ENCODE measurements around the gene GNB1L. TPM values are rescaled to one million over a fixed set of nuclear protein-coding genes. Genes with fewer than 3 reads are reported as not detected.

Gene GNB1L
- total and polyA plus RNA-seq, 9 of the 15 experiments (the other 6 are each of a cell fraction or from before 2014, with no cell fraction given), result 0.56 to 50.5 (median 10.2) TPM

DNA sequence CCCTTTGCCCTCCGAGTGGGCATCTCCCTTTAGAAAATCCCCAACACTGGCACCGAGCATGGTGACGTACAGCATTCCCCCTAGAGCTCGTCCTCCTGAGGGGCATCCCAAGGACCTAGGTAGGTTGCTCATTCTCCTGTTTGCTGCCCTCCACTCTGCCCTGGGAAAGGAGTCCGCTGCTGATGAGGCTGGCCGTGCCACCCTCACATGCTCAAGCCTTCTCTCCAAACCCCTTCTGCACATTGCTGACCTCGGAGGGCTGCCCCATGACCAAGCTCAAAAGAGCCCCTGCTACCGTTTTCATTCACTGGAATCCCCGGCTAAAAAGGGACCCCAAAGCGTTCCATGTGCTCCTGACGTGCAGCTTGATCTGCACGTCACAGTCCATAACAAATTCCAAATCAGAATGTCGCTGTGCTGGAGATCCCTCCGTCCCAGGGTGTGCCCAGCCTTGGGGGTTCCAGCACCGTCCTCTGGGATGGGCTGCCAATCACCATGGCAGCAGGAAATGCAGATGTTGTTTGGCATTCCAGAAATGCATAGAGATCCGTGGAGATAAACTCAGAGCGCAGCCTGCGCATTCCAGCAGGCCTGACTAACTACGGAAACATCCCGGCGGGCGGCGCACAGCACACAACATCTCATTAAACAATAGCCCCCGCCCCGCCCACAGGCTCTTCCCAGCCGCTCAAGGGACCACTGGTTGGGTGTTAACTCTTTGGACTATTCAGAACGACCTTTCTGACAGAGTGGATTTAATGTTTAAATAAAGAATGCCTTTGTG, 26.3 kb upstream of the GNB1L start (continued):
- TF ChIP-seq, protein P1, sequence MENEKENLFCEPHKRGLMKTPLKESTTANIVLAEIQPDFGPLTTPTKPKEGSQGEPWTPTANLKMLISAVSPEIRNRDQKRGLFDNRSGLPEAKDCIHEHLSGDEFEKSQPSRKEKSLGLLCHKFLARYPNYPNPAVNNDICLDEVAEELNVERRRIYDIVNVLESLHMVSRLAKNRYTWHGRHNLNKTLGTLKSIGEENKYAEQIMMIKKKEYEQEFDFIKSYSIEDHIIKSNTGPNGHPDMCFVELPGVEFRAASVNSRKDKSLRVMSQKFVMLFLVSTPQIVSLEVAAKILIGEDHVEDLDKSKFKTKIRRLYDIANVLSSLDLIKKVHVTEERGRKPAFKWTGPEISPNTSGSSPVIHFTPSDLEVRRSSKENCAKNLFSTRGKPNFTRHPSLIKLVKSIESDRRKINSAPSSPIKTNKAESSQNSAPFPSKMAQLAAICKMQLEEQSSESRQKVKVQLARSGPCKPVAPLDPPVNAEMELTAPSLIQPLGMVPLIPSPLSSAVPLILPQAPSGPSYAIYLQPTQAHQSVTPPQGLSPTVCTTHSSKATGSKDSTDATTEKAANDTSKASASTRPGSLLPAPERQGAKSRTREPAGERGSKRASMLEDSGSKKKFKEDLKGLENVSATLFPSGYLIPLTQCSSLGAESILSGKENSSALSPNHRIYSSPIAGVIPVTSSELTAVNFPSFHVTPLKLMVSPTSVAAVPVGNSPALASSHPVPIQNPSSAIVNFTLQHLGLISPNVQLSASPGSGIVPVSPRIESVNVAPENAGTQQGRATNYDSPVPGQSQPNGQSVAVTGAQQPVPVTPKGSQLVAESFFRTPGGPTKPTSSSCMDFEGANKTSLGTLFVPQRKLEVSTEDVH (IDR thresholded peaks at IDR 0.05; ENCODE audit: low read depth, partially characterized antibody), result no peak
- TF ChIP-seq FOXJ3 (CRISPR knock-in tag; IDR thresholded peaks at IDR 0.05) (no peak), CREBBP (IDR thresholded peaks at IDR 0.05; ENCODE audit: low read depth, low read length) (no peak), RBM15 (IDR thresholded peaks at IDR 0.05; ENCODE audit: insufficient read depth, low read length) (no peak), TSC22D4 (tag; IDR thresholded peaks at IDR 0.05) (no peak), ZNF184 (CRISPR knock-in tag; IDR thresholded peaks at IDR 0.05) (no peak), RAD21 (CRISPR knock-in tag; conservative IDR thresholded peaks at IDR 0.05 in 1 of 2, IDR thresholded peaks at IDR 0.05 in 1 of 2) (no peak), PYGO2 (tag; IDR thresholded peaks at IDR 0.05) (no peak), POLR2H (tag; IDR thresholded peaks at IDR 0.05; ENCODE audit: low read depth) (no peak), TFAM (CRISPR knock-in tag; conservative IDR thresholded peaks at IDR 0.05) (no peak), CTBP1 (IDR thresholded peaks at IDR 0.05; ENCODE audit: borderline replicate concordance) (peak; percentile 45; the same call in 1 of the 2 replicates), THRAP3 (IDR thresholded peaks at IDR 0.05; ENCODE audit: borderline replicate concordance) (no peak)
- TF ChIP-seq, protein P2, sequence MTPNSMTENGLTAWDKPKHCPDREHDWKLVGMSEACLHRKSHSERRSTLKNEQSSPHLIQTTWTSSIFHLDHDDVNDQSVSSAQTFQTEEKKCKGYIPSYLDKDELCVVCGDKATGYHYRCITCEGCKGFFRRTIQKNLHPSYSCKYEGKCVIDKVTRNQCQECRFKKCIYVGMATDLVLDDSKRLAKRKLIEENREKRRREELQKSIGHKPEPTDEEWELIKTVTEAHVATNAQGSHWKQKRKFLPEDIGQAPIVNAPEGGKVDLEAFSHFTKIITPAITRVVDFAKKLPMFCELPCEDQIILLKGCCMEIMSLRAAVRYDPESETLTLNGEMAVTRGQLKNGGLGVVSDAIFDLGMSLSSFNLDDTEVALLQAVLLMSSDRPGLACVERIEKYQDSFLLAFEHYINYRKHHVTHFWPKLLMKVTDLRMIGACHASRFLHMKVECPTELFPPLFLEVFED (CRISPR knock-in tag; conservative IDR thresholded peaks at IDR 0.05), result 0 out of 2 replicates have a peak, but pooled peaks have one; percentile 17
- TF ChIP-seq, protein P3, sequence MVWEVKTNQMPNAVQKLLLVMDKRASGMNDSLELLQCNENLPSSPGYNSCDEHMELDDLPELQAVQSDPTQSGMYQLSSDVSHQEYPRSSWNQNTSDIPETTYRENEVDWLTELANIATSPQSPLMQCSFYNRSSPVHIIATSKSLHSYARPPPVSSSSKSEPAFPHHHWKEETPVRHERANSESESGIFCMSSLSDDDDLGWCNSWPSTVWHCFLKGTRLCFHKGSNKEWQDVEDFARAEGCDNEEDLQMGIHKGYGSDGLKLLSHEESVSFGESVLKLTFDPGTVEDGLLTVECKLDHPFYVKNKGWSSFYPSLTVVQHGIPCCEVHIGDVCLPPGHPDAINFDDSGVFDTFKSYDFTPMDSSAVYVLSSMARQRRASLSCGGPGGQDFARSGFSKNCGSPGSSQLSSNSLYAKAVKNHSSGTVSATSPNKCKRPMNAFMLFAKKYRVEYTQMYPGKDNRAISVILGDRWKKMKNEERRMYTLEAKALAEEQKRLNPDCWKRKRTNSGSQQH (CRISPR knock-in tag; IDR thresholded peaks at IDR 0.05), result no peak
- TF ChIP-seq, protein P4, sequence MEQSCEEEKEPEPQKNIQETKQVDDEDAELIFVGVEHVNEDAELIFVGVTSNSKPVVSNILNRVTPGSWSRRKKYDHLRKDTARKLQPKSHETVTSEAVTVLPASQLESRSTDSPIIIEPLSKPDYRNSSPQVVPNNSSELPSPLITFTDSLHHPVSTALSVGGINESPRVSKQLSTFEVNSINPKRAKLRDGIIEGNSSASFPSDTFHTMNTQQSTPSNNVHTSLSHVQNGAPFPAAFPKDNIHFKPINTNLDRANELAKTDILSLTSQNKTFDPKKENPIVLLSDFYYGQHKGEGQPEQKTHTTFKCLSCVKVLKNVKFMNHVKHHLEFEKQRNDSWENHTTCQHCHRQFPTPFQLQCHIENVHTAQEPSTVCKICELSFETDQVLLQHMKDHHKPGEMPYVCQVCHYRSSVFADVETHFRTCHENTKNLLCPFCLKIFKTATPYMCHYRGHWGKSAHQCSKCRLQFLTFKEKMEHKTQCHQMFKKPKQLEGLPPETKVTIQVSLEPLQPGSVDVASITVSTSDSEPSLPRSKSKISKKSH (CRISPR knock-in tag; IDR thresholded peaks at IDR 0.05), result no peak
- TF ChIP-seq, protein P5, sequence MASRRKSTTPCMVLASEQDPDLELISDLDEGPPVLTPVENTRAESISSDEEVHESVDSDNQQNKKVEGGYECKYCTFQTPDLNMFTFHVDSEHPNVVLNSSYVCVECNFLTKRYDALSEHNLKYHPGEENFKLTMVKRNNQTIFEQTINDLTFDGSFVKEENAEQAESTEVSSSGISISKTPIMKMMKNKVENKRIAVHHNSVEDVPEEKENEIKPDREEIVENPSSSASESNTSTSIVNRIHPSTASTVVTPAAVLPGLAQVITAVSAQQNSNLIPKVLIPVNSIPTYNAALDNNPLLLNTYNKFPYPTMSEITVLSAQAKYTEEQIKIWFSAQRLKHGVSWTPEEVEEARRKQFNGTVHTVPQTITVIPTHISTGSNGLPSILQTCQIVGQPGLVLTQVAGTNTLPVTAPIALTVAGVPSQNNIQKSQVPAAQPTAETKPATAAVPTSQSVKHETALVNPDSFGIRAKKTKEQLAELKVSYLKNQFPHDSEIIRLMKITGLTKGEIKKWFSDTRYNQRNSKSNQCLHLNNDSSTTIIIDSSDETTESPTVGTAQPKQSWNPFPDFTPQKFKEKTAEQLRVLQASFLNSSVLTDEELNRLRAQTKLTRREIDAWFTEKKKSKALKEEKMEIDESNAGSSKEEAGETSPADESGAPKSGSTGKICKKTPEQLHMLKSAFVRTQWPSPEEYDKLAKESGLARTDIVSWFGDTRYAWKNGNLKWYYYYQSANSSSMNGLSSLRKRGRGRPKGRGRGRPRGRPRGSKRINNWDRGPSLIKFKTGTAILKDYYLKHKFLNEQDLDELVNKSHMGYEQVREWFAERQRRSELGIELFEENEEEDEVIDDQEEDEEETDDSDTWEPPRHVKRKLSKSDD (conservative IDR thresholded peaks at IDR 0.05; ENCODE audit: low read length), result no peak
